ENCODE results near the gene RAB11FIP3. TPM values are rescaled to one million over a fixed set of nuclear protein-coding genes. Genes with fewer than 3 reads are reported as not detected.

RAB11FIP3 gene
- total and polyA plus RNA-seq, 2 experiments from 2014 or later: 1.2 to 27.8 TPM

- Histone ChIP-seq H3K27ac (peak overlapping the region; percentile 51), H3K9ac (peak overlapping the region; percentile 26; the same call in 1 of the 2 replicates), H4K20me1 (ENCODE audit: insufficient read depth) (no peaks in the 10 kb centered on the region), H3K4me2 (ENCODE audit: unreplicated experiment) (no peak overlapping the region), H3K79me2 (ENCODE audit: insufficient read depth) (peaks cover 55% of the 10 kb centered on the region), H3K9me2 (ENCODE audit: insufficient read depth) (no peaks in the 10 kb centered on the region), H3K36me3 (ENCODE audit: low read depth) (no peaks in the 10 kb centered on the region), H3K4me3 (no peak overlapping the region), H3K4me1 (ENCODE audit: insufficient read depth) (peaks cover 8% of the 10 kb centered on the region), H3K27me3 (replicated peaks; ENCODE audit: insufficient read depth) (no peaks in the 10 kb centered on the region), H3K9me3 (ENCODE audit: low read depth) (no peaks in the 10 kb centered on the region), H3F3A (ENCODE audit: insufficient read depth) (peaks cover 18% of the 10 kb centered on the region; the same call in 1 of the 2 replicates), H2AFZ (no peak overlapping the region)
- no peak for TF ChIP-seq EZH2phosphoT487 (IDR thresholded peaks at IDR 0.05; ENCODE audit: insufficient read depth, low read depth)
- TF ChIP-seq EZH2 (IDR thresholded peaks at IDR 0.05; ENCODE audit: insufficient read depth, poor library complexity, severe bottlenecking): no peak
- 89 to 90% methylated on average over 14 of the region's 14 CpGs for WGBS, 2 experiments (ENCODE audit: low coverage in 1 of 2, low lambda C conversion rate in 2 of 2, missing lambda C conversion rate in 2 of 2)
- peak; percentile 30 for DNase-seq
- in situ Hi-C loops (cut with MboI): no loop called here
Observed at GRCh38 chr16:457732-458400, 32.4 kb downstream of the RAB11FIP3 start.

- Histone ChIP-seq H3K9me3 (ENCODE audit: low read depth) (no peaks in the 10 kb centered on the region), H3K36me3 (ENCODE audit: low read depth) (no peaks in the 10 kb centered on the region), H3K4me3 (no peak overlapping the region), H3K27ac (no peak overlapping the region), H4K20me1 (ENCODE audit: insufficient read depth) (no peaks in the 10 kb centered on the region), H3K79me2 (ENCODE audit: insufficient read depth) (peaks cover 55% of the 10 kb centered on the region), H2AFZ (no peak overlapping the region), H3K4me1 (ENCODE audit: insufficient read depth) (peaks cover 8% of the 10 kb centered on the region), H3K27me3 (replicated peaks; ENCODE audit: insufficient read depth) (no peaks in the 10 kb centered on the region), H3F3A (ENCODE audit: insufficient read depth) (peaks cover 14% of the 10 kb centered on the region; the same call in 1 of the 2 replicates), H3K4me2 (ENCODE audit: unreplicated experiment) (no peak overlapping the region), H3K9me2 (ENCODE audit: insufficient read depth) (no peaks in the 10 kb centered on the region), H3K9ac (no peak overlapping the region)
- no peak for DNase-seq
- in situ Hi-C loops (cut with MboI): no loop called here
- WGBS, 2 experiments (ENCODE audit: low coverage in 1 of 2, low lambda C conversion rate in 2 of 2, missing lambda C conversion rate in 2 of 2): 95 to 96% methylated on average over 6 to 7 of the region's 7 CpGs
- TF ChIP-seq EZH2phosphoT487 (IDR thresholded peaks at IDR 0.05; ENCODE audit: insufficient read depth, low read depth) (no peak), EZH2 (IDR thresholded peaks at IDR 0.05; ENCODE audit: insufficient read depth, poor library complexity, severe bottlenecking) (no peak)
Observed at GRCh38 chr16:459761-460160, 34.3 kb downstream of the RAB11FIP3 start.

GRCh38 chr16:460787-461186, 35.3 kb downstream of the RAB11FIP3 start:
- 87 to 90% methylated on average over 18 to 20 of the region's 20 CpGs for WGBS, 2 experiments (ENCODE audit: low coverage in 1 of 2, low lambda C conversion rate in 2 of 2, missing lambda C conversion rate in 2 of 2)
- Histone ChIP-seq H3K27ac (no peak overlapping the region), H4K20me1 (ENCODE audit: insufficient read depth) (no peaks in the 10 kb centered on the region)

GRCh38 chr16:463071-463470, 37.6 kb downstream of the RAB11FIP3 start:
- DNase-seq: no peak
- Histone ChIP-seq H3K4me1 (ENCODE audit: insufficient read depth) (no peaks in the 10 kb centered on the region; the same call in 1 of the 2 replicates), H3K27ac (no peak overlapping the region), H3K27me3 (replicated peaks; ENCODE audit: insufficient read depth) (no peaks in the 10 kb centered on the region), H3K36me3 (ENCODE audit: low read depth) (no peaks in the 10 kb centered on the region), H3K4me2 (ENCODE audit: unreplicated experiment) (no peak overlapping the region), H3F3A (ENCODE audit: insufficient read depth) (no peaks in the 10 kb centered on the region), H3K79me2 (ENCODE audit: insufficient read depth) (peaks cover 41% of the 10 kb centered on the region), H3K9me2 (ENCODE audit: insufficient read depth) (no peaks in the 10 kb centered on the region), H4K20me1 (ENCODE audit: insufficient read depth) (no peaks in the 10 kb centered on the region), H3K9ac (no peak overlapping the region), H3K9me3 (ENCODE audit: low read depth) (no peaks in the 10 kb centered on the region), H3K4me3 (no peak overlapping the region), H2AFZ (no peak overlapping the region)
- WGBS, 2 experiments (ENCODE audit: low coverage in 1 of 2, low lambda C conversion rate in 2 of 2, missing lambda C conversion rate in 2 of 2): 85 to 86% methylated on average over 10 to 11 of the region's 11 CpGs
- in situ Hi-C loops (cut with MboI): no loop called here
- TF ChIP-seq EZH2 (IDR thresholded peaks at IDR 0.05; ENCODE audit: insufficient read depth, poor library complexity, severe bottlenecking) (no peak), EZH2phosphoT487 (IDR thresholded peaks at IDR 0.05; ENCODE audit: insufficient read depth, low read depth) (no peak)

More at GRCh38 chr16:460787-461186, 35.3 kb downstream of the RAB11FIP3 start:
- no peaks in the 10 kb centered on the region for H3K27me3 ChIP-seq (replicated peaks; ENCODE audit: insufficient read depth)
- in situ Hi-C loops (cut with MboI): no loop called here
- no peak overlapping the region for H3K9ac ChIP-seq
- H2AFZ ChIP-seq: no peak overlapping the region
- no peak overlapping the region for H3K4me2 ChIP-seq (ENCODE audit: unreplicated experiment)
- no peak overlapping the region for H3K4me3 ChIP-seq
- H3K79me2 ChIP-seq (ENCODE audit: insufficient read depth): peaks cover 53% of the 10 kb centered on the region
- TF ChIP-seq EZH2 (IDR thresholded peaks at IDR 0.05; ENCODE audit: insufficient read depth, poor library complexity, severe bottlenecking): no peak
- TF ChIP-seq EZH2phosphoT487 (IDR thresholded peaks at IDR 0.05; ENCODE audit: insufficient read depth, low read depth): no peak
- no peak for DNase-seq
- H3K9me2 ChIP-seq (ENCODE audit: insufficient read depth): no peaks in the 10 kb centered on the region
- H3K9me3 ChIP-seq (ENCODE audit: low read depth): no peaks in the 10 kb centered on the region
- peaks cover 8% of the 10 kb centered on the region for H3K4me1 ChIP-seq (ENCODE audit: insufficient read depth)
- peaks cover 14% of the 10 kb centered on the region; the same call in 1 of the 2 replicates for H3F3A ChIP-seq (ENCODE audit: insufficient read depth)
- no peaks in the 10 kb centered on the region for H3K36me3 ChIP-seq (ENCODE audit: low read depth)

Data from GM23248 (cell line).